Activated T-helper 2 cell treated with anti-CD3 and anti-CD28 coated beads, Interferon-gamma antibody, Interleukin-2, Interleukin-4, amounts not matched to agents 10 μg/mL and 5 μg/mL and 100 μg/mL, durations not matched to agents 14 hours and 24 hours and 36 hours (primary cell): ENCODE results near the gene VPS45. TPM values are rescaled to one million over a fixed set of nuclear protein-coding genes. Genes with fewer than 3 reads are reported as not detected.
"Not testable (repeated sequence)": the region's sequence is repeated elsewhere in the genome, so short reads cannot be mapped to it uniquely, and the experiment has no call there.

Source experiments
- DNase-seq: peaks from one replicate; pipeline ENCODE4 v3.0.0; 2021; ENCODE audit warnings: low spot score
- H3K27ac Mint-ChIP-seq: one replicate; pipeline ENCODE4 v1.8.0; 2021; ENCODE audit warnings: mixed read lengths
- H3K27me3 Mint-ChIP-seq: one replicate; pipeline ENCODE4 v1.8.0; 2021; ENCODE audit warnings: low read depth, mixed read lengths
- H3K36me3 Mint-ChIP-seq: one replicate; pipeline ENCODE4 v1.8.0; 2021; ENCODE audit warnings: low read depth, mixed read lengths
- H3K4me1 Mint-ChIP-seq: one replicate; pipeline ENCODE4 v1.8.0; 2021; ENCODE audit warnings: low read depth, mixed read lengths
- H3K4me3 Mint-ChIP-seq: one replicate; pipeline ENCODE4 v1.8.0; 2021; ENCODE audit warnings: low read depth, mild to moderate bottlenecking, moderate library complexity, mixed read lengths
- H3K9me3 Mint-ChIP-seq: one replicate; pipeline ENCODE4 v1.8.0; 2021; ENCODE audit warnings: mixed read lengths
- intact Hi-C: fragments of 100-400 bp; cut with micrococcal nuclease; formaldehyde crosslinking; loops from one replicate; pipeline ENCODE4 v1.15.1; 2023
- total RNA-seq: library from RNA; stranded (reverse); gene quantifications from 2 replicates; pipeline ENCODE4 v1.2.3, GENCODE V29; 2022

Gene VPS45
- total RNA-seq, 1 donor from 2014 or later = 21.9 TPM

GRCh38 chr1:150144606-150145005 is 77.0 kb downstream of the VPS45 start:
- H3K36me3 Mint-ChIP-seq = peaks cover 4% of the 10 kb centered on the region
- no peaks in the 10 kb centered on the region for H3K9me3 Mint-ChIP-seq
- H3K4me3 Mint-ChIP-seq = no peak overlapping the region
- peaks cover 34% of the 10 kb centered on the region for H3K4me1 Mint-ChIP-seq
- H3K27me3 Mint-ChIP-seq = peaks cover 23% of the 10 kb centered on the region
- intact Hi-C loops = no loop called here
- H3K27ac Mint-ChIP-seq = no peak overlapping the region
- DNase-seq = no peak

DNA sequence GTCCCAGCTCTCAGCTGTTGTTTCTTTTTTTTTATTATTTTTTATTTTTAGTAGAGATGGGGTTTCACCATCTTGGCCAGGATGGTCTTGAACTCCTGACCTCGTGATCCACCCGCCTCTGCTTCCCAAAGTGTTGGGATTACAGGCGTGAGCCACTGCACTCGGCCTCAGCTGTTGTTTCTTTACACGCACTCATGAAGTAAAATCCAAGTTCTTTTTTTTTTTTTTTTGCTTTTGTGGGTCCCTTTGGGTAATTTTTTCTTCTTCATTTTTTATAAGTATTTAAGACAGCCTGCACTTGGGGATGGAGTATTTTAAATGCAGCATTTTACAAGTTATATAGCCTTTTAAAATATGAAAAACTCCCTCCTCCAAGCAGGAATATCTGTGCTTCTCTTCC is 78.4 kb downstream of the VPS45 start:
- H3K36me3 Mint-ChIP-seq, intact Hi-C loops, H3K27ac Mint-ChIP-seq, DNase-seq, H3K4me3 Mint-ChIP-seq, H3K9me3 Mint-ChIP-seq: not testable (repeated sequence)
- H3K4me1 Mint-ChIP-seq = peaks cover 34% of the 10 kb centered on the region
- H3K27me3 Mint-ChIP-seq = peaks cover 23% of the 10 kb centered on the region

DNA sequence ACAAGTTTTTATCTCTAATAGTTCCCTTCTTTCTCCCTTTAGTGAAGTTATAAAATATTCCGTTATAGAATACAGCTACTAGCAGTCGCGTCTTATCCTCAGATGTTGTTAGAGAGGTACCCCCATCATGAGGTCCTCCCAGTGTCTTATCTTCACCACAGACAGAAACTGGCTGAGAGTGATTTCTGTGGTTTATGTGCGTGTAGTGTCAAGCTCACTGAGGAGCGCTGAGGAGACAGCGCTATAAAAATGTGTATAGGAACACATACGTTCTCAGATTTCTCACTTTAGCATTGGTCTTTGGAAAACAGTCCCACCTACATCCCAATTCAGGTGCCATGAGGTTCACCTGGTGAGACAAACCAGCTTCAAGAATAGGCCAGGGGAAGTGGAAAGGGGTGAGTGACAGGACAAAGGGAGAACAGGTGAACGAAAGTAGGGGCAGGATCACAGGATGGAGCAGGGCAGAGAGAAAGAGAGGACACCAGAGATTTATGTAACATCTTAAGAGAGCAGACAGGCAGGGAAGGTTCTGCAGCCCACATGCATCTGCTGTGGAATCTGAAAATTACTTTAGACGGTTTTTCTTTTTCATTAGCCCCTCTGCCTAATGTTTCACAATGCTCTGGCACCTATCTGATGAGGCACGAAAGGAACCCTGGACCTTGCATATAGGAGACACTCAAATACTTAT is 79.4 kb downstream of the VPS45 start:
- Mint-ChIP-seq H3K4me3 (peak overlapping the region; percentile 11), H3K27ac (no peak overlapping the region)

GRCh38 chr1:150148837-150149270 is 81.3 kb downstream of the VPS45 start:
- no peak for DNase-seq
- Mint-ChIP-seq H3K4me3 (peak overlapping the region; percentile 76), H3K36me3 (peaks cover 26% of the 10 kb centered on the region), H3K27ac (peak overlapping the region; percentile 28), H3K4me1 (peaks cover 46% of the 10 kb centered on the region), H3K9me3 (no peaks in the 10 kb centered on the region), H3K27me3 (peaks cover 23% of the 10 kb centered on the region)
- intact Hi-C loops = loop anchor here (2.0 kb wide), 1 partner anchor 38 kb away; no protein-coding TSS in a partner anchor

More for the DNA sequence above, 79.4 kb downstream of the VPS45 start:
- peaks cover 23% of the 10 kb centered on the region for H3K27me3 Mint-ChIP-seq
- intact Hi-C loops = no loop called here
- peaks cover 40% of the 10 kb centered on the region for H3K4me1 Mint-ChIP-seq
- no peak for DNase-seq
- H3K36me3 Mint-ChIP-seq = peaks cover 15% of the 10 kb centered on the region
- H3K9me3 Mint-ChIP-seq = no peaks in the 10 kb centered on the region

DNA sequence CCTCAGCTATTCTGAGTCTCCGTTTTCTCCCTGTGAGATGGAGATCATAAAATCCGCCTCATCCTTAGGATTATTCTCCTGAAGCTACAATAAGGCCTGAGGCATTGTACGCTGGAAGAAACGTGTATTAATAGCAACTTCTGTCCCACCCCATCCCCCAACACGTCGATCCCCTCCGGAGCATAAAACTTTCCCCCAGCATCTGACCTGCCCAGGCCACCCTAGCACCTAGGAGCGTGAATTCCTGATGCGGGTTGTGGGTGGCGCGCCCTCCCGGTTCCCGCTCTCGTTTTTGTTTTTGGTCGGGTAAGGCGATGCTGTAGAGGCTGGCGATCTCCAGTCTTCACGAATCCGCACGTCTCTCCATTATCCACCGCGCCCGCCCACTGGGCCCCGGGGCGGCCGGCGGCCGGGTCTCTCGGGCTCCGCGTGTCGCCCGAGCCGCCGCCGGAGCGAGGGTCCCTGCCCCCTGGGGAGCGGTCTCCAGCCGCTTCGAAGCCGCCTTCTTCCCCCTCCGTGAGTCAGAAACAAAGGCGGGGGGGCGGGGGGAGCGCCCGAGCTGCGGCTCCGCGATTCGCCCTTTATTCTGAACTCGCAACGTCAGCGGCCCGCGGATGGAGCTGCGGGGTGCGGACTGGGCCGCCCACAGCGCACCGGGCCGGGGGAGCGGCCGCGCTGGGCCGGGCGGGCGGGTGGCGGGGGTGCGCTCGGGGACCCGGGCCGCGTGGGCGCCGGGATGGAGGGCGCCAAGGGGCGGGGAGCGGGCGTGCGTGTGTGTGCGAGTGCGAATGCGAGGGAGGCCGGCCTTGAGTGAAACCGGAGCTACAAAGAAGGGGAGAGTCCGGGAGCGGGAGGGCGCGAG is 81.9 kb downstream of the VPS45 start, which contains the start of gene PLEKHO1:
Gene PLEKHO1 (plus strand): TSS at position 646 of the 862 bp plus-strand sequence. CDS start 342 bp downstream, outside the sequence.
- Mint-ChIP-seq H3K9me3 (no peaks in the 10 kb centered on the region), H3K27me3 (peaks cover 23% of the 10 kb centered on the region), H3K4me3 (peak within 1 kb of the TSS; percentile 88), H3K27ac (peak within 1 kb of the TSS; percentile 83), H3K4me1 (peaks cover 51% of the 10 kb centered on the region), H3K36me3 (peaks cover 33% of the 10 kb centered on the region)
- peak; percentile 64 for DNase-seq
- intact Hi-C loops = loop anchor here (2.0 kb wide), 1 partner anchor 39 kb away; no protein-coding TSS in a partner anchor

DNA sequence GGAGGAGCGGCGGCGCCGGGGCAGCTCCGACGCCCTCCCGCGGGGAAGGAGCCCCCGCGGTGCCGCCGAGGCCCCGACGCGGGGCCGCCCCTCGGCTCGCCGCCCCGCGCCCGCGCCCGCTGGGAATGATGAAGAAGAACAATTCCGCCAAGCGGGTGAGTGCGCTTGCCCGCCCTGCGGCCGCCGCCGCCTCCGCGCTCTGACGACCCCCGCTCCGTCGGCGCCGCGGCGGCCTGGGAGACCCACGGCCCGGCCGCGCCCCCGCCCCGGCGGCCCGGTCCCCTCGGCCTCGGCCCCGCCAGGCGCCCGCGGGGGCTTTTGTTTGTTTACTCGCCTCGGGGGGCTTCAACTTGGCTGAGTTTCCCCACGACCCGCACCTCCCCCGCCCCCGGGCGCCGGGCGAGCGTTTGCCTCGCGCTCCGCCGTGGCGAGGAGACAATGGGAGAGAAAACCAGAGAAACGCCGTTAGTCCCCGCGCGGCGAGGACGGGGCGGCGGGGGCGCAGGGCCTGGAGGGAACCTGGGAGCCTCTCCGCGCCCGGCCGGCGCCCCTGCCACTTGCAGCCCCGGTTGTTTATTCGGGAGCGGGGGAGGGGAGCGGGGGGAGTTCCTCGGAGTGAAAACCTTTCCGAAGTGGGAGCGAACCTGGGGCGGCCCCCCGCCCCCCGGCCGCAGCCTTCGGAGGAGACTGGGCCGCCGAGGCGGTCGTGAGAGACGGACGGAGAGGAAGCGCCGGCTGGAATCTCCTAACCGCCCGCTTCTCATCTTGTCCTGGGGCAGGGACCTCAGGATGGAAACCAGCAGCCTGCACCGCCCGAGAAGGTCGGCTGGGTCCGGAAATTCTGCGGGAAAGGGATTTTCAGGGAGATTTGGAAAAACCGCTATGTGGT is 82.8 kb downstream of the VPS45 start:
- intact Hi-C loops = no loop called here
- no peak for DNase-seq

DNA sequence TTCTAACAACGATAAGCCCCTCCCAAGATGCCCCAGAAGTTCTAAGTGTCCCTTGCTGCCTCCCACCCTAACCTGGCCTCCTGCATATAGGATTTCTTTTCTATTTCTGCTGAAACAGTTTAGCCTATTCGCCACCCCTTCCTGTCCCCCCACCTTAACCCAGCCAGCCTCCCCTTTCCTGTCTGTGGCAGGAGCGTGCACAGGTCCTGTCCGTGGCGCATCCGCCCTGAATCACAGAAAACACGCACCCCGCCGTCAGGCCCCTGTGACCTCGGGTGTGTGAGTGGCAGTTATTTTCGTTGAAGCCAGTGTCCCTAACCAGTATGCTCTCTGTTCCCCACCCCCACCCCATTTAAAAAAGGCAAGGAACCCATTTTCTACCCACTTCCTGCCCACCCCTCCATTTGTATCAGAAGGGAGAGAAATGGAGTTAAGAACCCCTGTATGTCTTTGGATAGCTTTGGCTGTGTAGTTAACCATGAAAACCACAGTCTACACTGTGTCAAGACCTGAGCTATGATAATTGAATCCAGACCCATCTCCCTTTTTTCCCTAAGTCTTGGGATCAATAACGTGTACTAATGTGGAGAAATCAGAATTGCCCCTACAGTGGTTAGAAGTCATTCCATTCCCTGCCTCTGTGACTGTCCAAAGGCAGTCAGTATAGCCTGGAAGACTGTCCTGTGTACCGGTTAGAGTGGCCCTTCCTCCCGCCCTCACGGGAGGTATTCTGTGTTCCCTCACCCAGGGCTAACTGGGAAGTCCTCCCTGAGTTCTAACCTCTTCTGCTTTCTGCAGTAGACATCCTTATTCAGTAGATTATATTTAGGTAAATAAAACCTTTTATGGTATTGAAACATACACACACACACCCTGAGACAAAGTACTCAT is 84.0 kb downstream of the VPS45 start:
- peak; percentile 47 for DNase-seq
- peak overlapping the region; percentile 83 for H3K27ac Mint-ChIP-seq
- peaks cover 19% of the 10 kb centered on the region for H3K27me3 Mint-ChIP-seq
- peak overlapping the region; percentile 88 for H3K4me3 Mint-ChIP-seq
- intact Hi-C loops = no loop called here
- peaks cover 48% of the 10 kb centered on the region for H3K36me3 Mint-ChIP-seq
- peaks cover 49% of the 10 kb centered on the region for H3K4me1 Mint-ChIP-seq
- no peaks in the 10 kb centered on the region for H3K9me3 Mint-ChIP-seq

More for the DNA sequence above, 82.8 kb downstream of the VPS45 start:
- peak overlapping the region; percentile 83 for H3K27ac Mint-ChIP-seq
- H3K4me1 Mint-ChIP-seq = peaks cover 48% of the 10 kb centered on the region
- H3K9me3 Mint-ChIP-seq = no peaks in the 10 kb centered on the region
- H3K4me3 Mint-ChIP-seq = peak overlapping the region; percentile 88
- peaks cover 41% of the 10 kb centered on the region for H3K36me3 Mint-ChIP-seq
- H3K27me3 Mint-ChIP-seq = peaks cover 23% of the 10 kb centered on the region

DNA sequence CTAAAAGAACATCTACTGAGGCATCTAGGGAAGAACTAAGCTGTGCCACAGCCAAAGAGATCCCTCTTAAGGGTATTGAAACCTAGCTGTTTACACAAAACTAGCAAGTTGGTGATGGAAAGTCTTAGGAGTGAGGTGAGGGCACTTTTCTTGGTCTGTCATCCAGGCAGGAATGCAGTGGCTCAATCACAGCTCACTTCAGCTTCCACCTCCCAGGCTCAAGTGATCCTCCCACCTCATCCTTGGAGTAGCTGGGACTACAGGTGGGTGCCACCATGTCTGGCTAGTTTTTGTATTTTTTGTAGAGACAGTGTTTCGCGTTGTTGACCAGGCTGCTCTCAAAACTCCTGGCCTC is 84.6 kb downstream of the VPS45 start:
- peaks cover 12% of the 10 kb centered on the region for H3K27me3 Mint-ChIP-seq
- peak overlapping the region; percentile 88 for H3K4me3 Mint-ChIP-seq
- H3K9me3 Mint-ChIP-seq = no peaks in the 10 kb centered on the region
- peaks cover 54% of the 10 kb centered on the region for H3K36me3 Mint-ChIP-seq
- no peak for DNase-seq
- intact Hi-C loops = no loop called here
- peak overlapping the region; percentile 83 for H3K27ac Mint-ChIP-seq
- H3K4me1 Mint-ChIP-seq = peaks cover 44% of the 10 kb centered on the region

DNA sequence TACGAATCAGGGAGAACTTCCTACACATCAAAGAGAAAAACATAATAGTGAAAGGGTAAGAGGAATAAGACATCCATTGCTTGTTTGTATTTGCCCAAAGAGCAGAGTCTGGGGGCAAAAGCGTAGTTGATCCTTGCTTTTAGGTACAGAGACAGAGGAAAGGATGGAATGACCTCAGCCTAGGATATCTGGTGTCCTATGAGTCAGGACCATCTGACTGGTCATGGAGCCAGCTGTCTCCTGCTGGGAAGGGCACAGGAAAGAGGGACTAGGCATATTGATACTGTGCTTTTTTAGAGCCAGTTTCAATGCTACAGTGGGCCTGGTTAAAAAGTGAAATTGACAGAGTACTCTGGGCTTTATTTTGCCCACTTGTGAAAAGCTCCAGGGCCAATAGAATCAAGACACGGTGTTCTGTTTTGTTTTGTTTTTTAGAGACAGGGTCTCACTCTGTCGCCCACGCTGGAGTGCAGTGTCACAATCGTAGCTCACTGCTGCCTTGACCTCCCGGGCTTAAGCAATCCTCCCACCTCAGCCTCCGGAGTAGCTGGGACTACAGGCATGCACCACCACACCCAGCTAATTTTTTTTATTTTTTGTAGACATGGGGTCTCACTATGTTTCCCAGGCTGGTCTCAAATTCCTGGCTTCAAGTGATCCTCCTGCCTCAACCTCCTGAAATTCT is 85.3 kb downstream of the VPS45 start:
- H3K36me3 Mint-ChIP-seq = peaks cover 62% of the 10 kb centered on the region
- no peak for DNase-seq
- peak overlapping the region; percentile 61 for H3K4me3 Mint-ChIP-seq
- peak overlapping the region; percentile 53 for H3K27ac Mint-ChIP-seq
- H3K27me3 Mint-ChIP-seq = peaks cover 7% of the 10 kb centered on the region
- H3K4me1 Mint-ChIP-seq = peaks cover 48% of the 10 kb centered on the region
- intact Hi-C loops = no loop called here
- no peaks in the 10 kb centered on the region for H3K9me3 Mint-ChIP-seq

GRCh38 chr1:150154143-150154542 is 86.6 kb downstream of the VPS45 start:
- Mint-ChIP-seq H3K4me3 (no peak overlapping the region), H3K36me3 (peaks cover 71% of the 10 kb centered on the region), H3K9me3 (no peaks in the 10 kb centered on the region), H3K27ac (no peak overlapping the region), H3K27me3 (no peaks in the 10 kb centered on the region), H3K4me1 (peaks cover 43% of the 10 kb centered on the region)
- intact Hi-C loops = no loop called here
- no peak for DNase-seq

DNA sequence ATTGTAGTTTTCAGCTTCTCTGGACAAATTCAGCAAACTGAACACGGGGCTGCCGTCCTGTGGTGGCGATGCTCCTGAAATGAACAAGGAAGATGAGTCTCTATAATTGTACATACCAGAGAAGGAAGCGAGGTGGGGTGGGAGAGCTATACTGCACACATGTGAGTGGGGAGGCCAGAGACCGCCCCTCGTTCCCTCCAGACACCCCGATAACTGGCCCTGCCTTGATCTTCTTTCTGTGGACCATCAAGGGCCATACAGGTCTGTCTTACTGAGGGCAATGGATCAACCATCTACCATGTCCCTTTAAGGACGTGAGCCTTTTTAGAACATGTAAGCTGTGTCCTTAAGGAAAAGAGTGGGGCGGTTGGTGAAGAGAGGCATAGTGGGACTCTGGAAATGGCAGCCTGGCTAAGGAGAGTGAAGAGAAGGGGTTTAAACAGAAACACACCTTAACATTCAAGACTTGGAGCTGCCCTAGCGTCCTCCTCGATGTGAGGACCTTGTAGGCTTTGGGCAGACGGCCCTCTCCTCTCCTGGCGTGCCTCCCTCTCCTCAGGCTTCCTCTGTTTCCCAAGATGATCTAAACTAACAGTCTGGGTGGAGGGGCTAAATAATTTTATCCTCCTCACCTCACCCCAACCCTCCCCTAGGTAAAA is 88.0 kb downstream of the VPS45 start:
- no peak for DNase-seq
- Mint-ChIP-seq H3K4me1 (peaks cover 48% of the 10 kb centered on the region), H3K27ac (no peak overlapping the region)

More for the DNA sequence above, 88.0 kb downstream of the VPS45 start:
- H3K4me3 Mint-ChIP-seq = no peak overlapping the region
- peaks cover 82% of the 10 kb centered on the region for H3K36me3 Mint-ChIP-seq
- no peaks in the 10 kb centered on the region for H3K27me3 Mint-ChIP-seq
- H3K9me3 Mint-ChIP-seq = no peaks in the 10 kb centered on the region
- intact Hi-C loops = no loop called here
